Chondrocyte (in vitro differentiated cells): ENCODE data around the gene ASMTL. TPM values are rescaled to one million over a fixed set of nuclear protein-coding genes. Genes with fewer than 3 reads are reported as not detected.
A peak's percentile ranks its signal among the peaks of the same experiment; 100 is the strongest.
"Not testable (repeated sequence)": the region's sequence is repeated elsewhere in the genome, so short reads cannot be mapped to it uniquely, and the experiment has no call there.

ENCODE experiments used
- DNase-seq: peaks from one replicate; pipeline ENCODE4 v3.0.0; 2021; ENCODE audit warnings: mixed read lengths, low spot score
- H3K27ac Mint-ChIP-seq: one replicate; pipeline ENCODE4 v1.8.0; 2021; ENCODE audit warnings: mild to moderate bottlenecking, moderate library complexity, mixed read lengths; ENCODE audit not compliant: unreplicated experiment
- H3K27me3 Mint-ChIP-seq: 2 replicates; pipeline ENCODE4 v1.8.0; 2021; ENCODE audit warnings: low read depth, mixed read lengths
- H3K36me3 Mint-ChIP-seq: 2 replicates; pipeline ENCODE4 v1.8.0; 2021; ENCODE audit warnings: low read depth, mixed read lengths
- H3K4me1 Mint-ChIP-seq: 2 replicates; pipeline ENCODE4 v1.8.0; 2021; ENCODE audit warnings: low read depth, mild to moderate bottlenecking, mixed read lengths
- H3K4me3 Mint-ChIP-seq: one replicate; pipeline ENCODE4 v1.8.0; 2021; ENCODE audit warnings: mild to moderate bottlenecking, moderate library complexity, mixed read lengths; ENCODE audit not compliant: unreplicated experiment
- H3K9me3 Mint-ChIP-seq: 2 replicates; pipeline ENCODE4 v1.8.0; 2021; ENCODE audit warnings: low read depth, mixed read lengths
- CTCF ChIP-seq: fragments of 200-600 bp; sonication (generic); IDR thresholded peaks from 2 replicates; pipeline ENCODE4 v1.5.0; 2021; ENCODE audit warnings: antibody characterized with exemption, mild to moderate bottlenecking, moderate library complexity
- total RNA-seq: library from RNA; stranded (reverse); gene quantifications from 3 replicates; pipeline ENCODE4 v1.2.1, GENCODE V29; 2021

The ASMTL gene
- total RNA-seq, 1 donor from 2014 or later = 19.6 TPM

GRCh38 chrX:1378306-1378759, 74.4 kb downstream of the ASMTL start:
- H3K4me1 Mint-ChIP-seq = peaks cover 5% of the 10 kb centered on the region
- H3K4me3 Mint-ChIP-seq = no peak overlapping the region
- H3K27me3 Mint-ChIP-seq = no peaks in the 10 kb centered on the region
- H3K36me3 Mint-ChIP-seq = peaks cover 1% of the 10 kb centered on the region
- TF ChIP-seq CTCF = no peak
- H3K9me3 Mint-ChIP-seq = no peaks in the 10 kb centered on the region
- peak; percentile 91 for DNase-seq
- H3K27ac Mint-ChIP-seq = no peak overlapping the region

- Mint-ChIP-seq H3K9me3 (no peaks in the 10 kb centered on the region), H3K27ac (no peak overlapping the region), H3K36me3 (no peaks in the 10 kb centered on the region), H3K4me3 (no peak overlapping the region), H3K27me3 (no peaks in the 10 kb centered on the region), H3K4me1 (no peaks in the 10 kb centered on the region)
- TF ChIP-seq CTCF = no peak
- no peak for DNase-seq
Observed at GRCh38 chrX:1368385-1368698, 84.4 kb downstream of the ASMTL start.

GRCh38 chrX:1366363-1366762, 86.3 kb downstream of the ASMTL start:
- H3K9me3 Mint-ChIP-seq, DNase-seq, H3K4me3 Mint-ChIP-seq, H3K36me3 Mint-ChIP-seq, H3K27me3 Mint-ChIP-seq, H3K27ac Mint-ChIP-seq, H3K4me1 Mint-ChIP-seq: not testable (repeated sequence)

DNA sequence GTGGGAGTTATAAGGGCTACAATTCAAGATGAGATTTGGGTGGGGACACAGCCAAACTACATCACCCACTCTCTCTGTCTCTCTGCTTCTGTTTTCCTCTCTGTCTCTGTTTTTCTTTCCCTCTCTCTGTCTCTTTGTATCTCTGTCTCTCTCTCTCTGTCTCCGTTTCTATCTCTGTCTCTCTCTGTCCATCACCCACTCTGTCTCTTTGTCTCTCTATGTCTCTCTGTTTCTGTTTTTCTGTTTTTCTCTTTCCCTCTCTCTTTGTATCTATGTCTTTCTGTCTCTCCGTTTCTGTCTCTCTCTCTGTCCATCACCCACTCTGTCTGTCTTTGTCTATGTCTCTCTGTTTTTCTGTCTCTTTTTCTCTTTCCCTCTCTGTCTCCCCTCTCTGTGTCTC, 90.8 kb downstream of the ASMTL start:
- no peak for DNase-seq
- no peaks in the 10 kb centered on the region for H3K27me3 Mint-ChIP-seq
- no peaks in the 10 kb centered on the region for H3K4me1 Mint-ChIP-seq
- no peak overlapping the region for H3K27ac Mint-ChIP-seq
- no peak overlapping the region for H3K4me3 Mint-ChIP-seq
- H3K9me3 Mint-ChIP-seq = no peaks in the 10 kb centered on the region
- peaks cover 14% of the 10 kb centered on the region for H3K36me3 Mint-ChIP-seq
- TF ChIP-seq CTCF = no peak

- Mint-ChIP-seq H3K27ac (no peak overlapping the region), H3K9me3 (no peaks in the 10 kb centered on the region), H3K4me3 (no peak overlapping the region), H3K36me3 (peaks cover 14% of the 10 kb centered on the region), H3K4me1 (no peaks in the 10 kb centered on the region), H3K27me3 (no peaks in the 10 kb centered on the region)
- DNase-seq = peak; percentile 39
- TF ChIP-seq CTCF = no peak
Observed at GRCh38 chrX:1361275-1361674, 91.4 kb downstream of the ASMTL start.

DNA sequence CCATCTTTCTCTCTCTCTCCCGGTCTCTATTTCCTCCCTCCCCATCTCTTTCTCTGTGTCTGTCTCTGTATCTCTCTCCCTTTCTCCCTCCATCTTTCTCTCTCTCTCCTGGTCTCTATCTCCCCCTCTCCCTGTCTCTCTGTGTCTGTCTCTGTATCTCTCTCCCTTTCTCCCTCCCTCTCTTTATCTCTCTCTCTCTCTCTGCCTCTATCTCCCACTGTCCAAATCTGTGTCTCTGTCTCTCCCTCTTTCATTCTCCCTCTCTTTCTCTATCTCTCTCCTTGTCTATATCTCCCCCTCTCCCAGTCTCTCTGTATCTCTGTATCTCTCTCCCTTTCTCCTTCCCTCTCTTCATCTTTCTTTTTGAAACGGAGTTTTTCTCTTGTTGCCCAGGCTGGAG, 92.5 kb downstream of the ASMTL start:
- no peaks in the 10 kb centered on the region for H3K9me3 Mint-ChIP-seq
- H3K36me3 Mint-ChIP-seq = peaks cover 14% of the 10 kb centered on the region
- H3K27me3 Mint-ChIP-seq = no peaks in the 10 kb centered on the region
- no peaks in the 10 kb centered on the region for H3K4me1 Mint-ChIP-seq
- TF ChIP-seq CTCF = no peak
- H3K27ac Mint-ChIP-seq = no peak overlapping the region
- DNase-seq = no peak
- H3K4me3 Mint-ChIP-seq = no peak overlapping the region
